Activated T-cell treated with anti-CD3 and anti-CD28 coated beads, Interleukin-2, amount 50 U/mL, for 4 hours (primary cell): Measurements from ENCODE around the gene TH. TPM values are rescaled to one million over a fixed set of nuclear protein-coding genes. Genes with fewer than 3 reads are reported as not detected.

ENCODE experiments used
- total RNA-seq, 3 donors: library from RNA; stranded (reverse); gene quantifications; one replicate each; pipeline ENCODE4 v1.2.1, GENCODE V29; 2021

TH gene
- total RNA-seq, 3 donors from 2014 or later: not detected

Other genes with a start within 250 kb of the TH start
- 100 to 1,000 TPM; 100 to 220 (median 201) TPM for gene MRPL23, start 224.5 kb downstream of the TH start, total RNA-seq
- 1 to 10 TPM in 1 of 3 donors, under 1 TPM in 2; 0.54 to 1.5 (median 0.79) TPM for gene H19, start 174.0 kb downstream of the TH start, total RNA-seq
- 10 to 100 TPM in 1 of 3 donors, 1 to 10 TPM in 2; 4.6 to 12.5 (median 5.7) TPM for gene IGF2, start 32.4 kb downstream of the TH start, total RNA-seq
- not detected for gene INS, start 10.6 kb downstream of the TH start, total RNA-seq
- 1 to 10 TPM; 1.2 to 2.4 (median 1.7) TPM for gene ASCL2, start 98.8 kb upstream of the TH start, total RNA-seq
- gene C11orf21, start 130.1 kb upstream of the TH start, total RNA-seq: 1 to 10 TPM; 1.3 to 2.9 (median 1.8) TPM
- 1 to 10 TPM; 2.9 to 4.6 (median 4.3) TPM for gene TSPAN32, start 130.2 kb upstream of the TH start, total RNA-seq
- gene CD81, start 205.5 kb upstream of the TH start, total RNA-seq: 100 to 1,000 TPM; 205 to 227 (median 209) TPM
- gene TSSC4, start 228.9 kb upstream of the TH start, total RNA-seq: 100 to 1,000 TPM; 119 to 127 (median 122) TPM